IPS DF 4.7 (cell line): ENCODE data around the gene GRAMD2A.
"Not testable (repeated sequence)": the region's sequence is repeated elsewhere in the genome, so short reads cannot be mapped to it uniquely, and the experiment has no call there.

Experiments used
- DNase-seq: peaks from one replicate; pipeline ENCODE4 v3.0.0-alpha.2; 2013; ENCODE audit warnings: low spot score; ENCODE audit errors: extremely low read depth

The GRAMD2A gene

GRCh38 chr15:72184165-72184811 lies 13.3 kb downstream of the GRAMD2A start:
- no peak for DNase-seq

GRCh38 chr15:72183781-72184164 lies 13.8 kb downstream of the GRAMD2A start:
- DNase-seq: no peak

- no peak for DNase-seq
Observed at GRCh38 chr15:72182673-72183072, 14.9 kb downstream of the GRAMD2A start.

- no peak for DNase-seq
Observed at GRCh38 chr15:72182244-72182643, 15.3 kb downstream of the GRAMD2A start.

- DNase-seq: no peak
Observed at GRCh38 chr15:72180761-72181324, 16.7 kb downstream of the GRAMD2A start.

- no peak for DNase-seq
Observed at GRCh38 chr15:72179950-72180581, 17.5 kb downstream of the GRAMD2A start.

- no peak for DNase-seq
Observed at GRCh38 chr15:72178976-72179585, 18.5 kb downstream of the GRAMD2A start.

- DNase-seq: no peak
Observed at GRCh38 chr15:72176743-72177142, 20.8 kb downstream of the GRAMD2A start.

GRCh38 chr15:72176159-72176558 lies 21.4 kb downstream of the GRAMD2A start:
- no peak for DNase-seq

GRCh38 chr15:72175186-72176044 lies 22.2 kb downstream of the GRAMD2A start:
- no peak for DNase-seq

- DNase-seq: no peak
Observed at GRCh38 chr15:72174551-72175165, 22.9 kb downstream of the GRAMD2A start.

GRCh38 chr15:72173864-72174550 lies 23.6 kb downstream of the GRAMD2A start:
- no peak for DNase-seq

GRCh38 chr15:72173401-72173800 lies 24.2 kb downstream of the GRAMD2A start:
- no peak for DNase-seq

- DNase-seq: no peak
Observed at GRCh38 chr15:72172796-72173195, 24.8 kb downstream of the GRAMD2A start.

GRCh38 chr15:72171978-72172377 lies 25.6 kb downstream of the GRAMD2A start:
- not testable (repeated sequence) for DNase-seq

GRCh38 chr15:72170691-72171090 lies 26.9 kb downstream of the GRAMD2A start:
- DNase-seq: no peak

GRCh38 chr15:72169921-72170611 lies 27.5 kb downstream of the GRAMD2A start:
- no peak for DNase-seq

- no peak for DNase-seq
Observed at GRCh38 chr15:72169236-72169920, 28.2 kb downstream of the GRAMD2A start.

GRCh38 chr15:72168808-72169190 lies 28.8 kb downstream of the GRAMD2A start:
- no peak for DNase-seq
